ENCODE data around the gene FAM222B. TPM values are rescaled to one million over a fixed set of nuclear protein-coding genes. Genes with fewer than 3 reads are reported as not detected.
"Not testable (repeated sequence)": the region's sequence is repeated elsewhere in the genome, so short reads cannot be mapped to it uniquely, and the experiment has no call there.

Gene FAM222B
- total RNA-seq, 1 donor from 2014 or later = 21.0 TPM

GRCh38 chr17:28737770-28738679 is 104.6 kb downstream of the FAM222B start:
- no peak for TF ChIP-seq CTCF (IDR thresholded peaks at IDR 0.05)
- Mint-ChIP-seq H3K9me3 (ENCODE audit: low read depth) (no peaks in the 10 kb centered on the region), H3K4me1 (ENCODE audit: low read depth) (peaks cover 4% of the 10 kb centered on the region), H3K4me3 (ENCODE audit: unreplicated experiment) (no peak overlapping the region), H3K27me3 (ENCODE audit: low read depth) (no peaks in the 10 kb centered on the region), H3K27ac (ENCODE audit: unreplicated experiment) (no peak overlapping the region), H3K36me3 (ENCODE audit: low read depth) (no peaks in the 10 kb centered on the region)
- peak; percentile 88 for DNase-seq (ENCODE audit: low spot score)

- no peak for TF ChIP-seq CTCF (IDR thresholded peaks at IDR 0.05)
- Mint-ChIP-seq H3K4me3 (ENCODE audit: unreplicated experiment) (no peak overlapping the region), H3K27ac (ENCODE audit: unreplicated experiment) (no peak overlapping the region), H3K27me3 (ENCODE audit: low read depth) (no peaks in the 10 kb centered on the region), H3K36me3 (ENCODE audit: low read depth) (no peaks in the 10 kb centered on the region), H3K4me1 (ENCODE audit: low read depth) (no peaks in the 10 kb centered on the region), H3K9me3 (ENCODE audit: low read depth) (no peaks in the 10 kb centered on the region)
- DNase-seq (ENCODE audit: low spot score) = peak; percentile 81
These were observed 105.3 kb downstream of the FAM222B start for GRCh38 chr17:28737316-28737715.

GRCh38 chr17:28735913-28736769 is 106.4 kb downstream of the FAM222B start:
- H3K27ac Mint-ChIP-seq (ENCODE audit: unreplicated experiment); H3K36me3 Mint-ChIP-seq (ENCODE audit: low read depth); H3K4me3 Mint-ChIP-seq (ENCODE audit: unreplicated experiment); DNase-seq (ENCODE audit: low spot score); H3K9me3 Mint-ChIP-seq (ENCODE audit: low read depth); H3K4me1 Mint-ChIP-seq (ENCODE audit: low read depth); H3K27me3 Mint-ChIP-seq (ENCODE audit: low read depth): not testable (repeated sequence)

GRCh38 chr17:28735242-28735722 is 107.3 kb downstream of the FAM222B start:
- Mint-ChIP-seq H3K36me3 (ENCODE audit: low read depth) (no peaks in the 10 kb centered on the region), H3K27me3 (ENCODE audit: low read depth) (no peaks in the 10 kb centered on the region), H3K27ac (ENCODE audit: unreplicated experiment) (no peak overlapping the region), H3K4me3 (ENCODE audit: unreplicated experiment) (no peak overlapping the region), H3K4me1 (ENCODE audit: low read depth) (no peaks in the 10 kb centered on the region), H3K9me3 (ENCODE audit: low read depth) (no peaks in the 10 kb centered on the region)
- TF ChIP-seq CTCF (IDR thresholded peaks at IDR 0.05) = no peak
- DNase-seq (ENCODE audit: low spot score) = no peak

GRCh38 chr17:28734712-28735241 is 107.8 kb downstream of the FAM222B start:
- H3K9me3 Mint-ChIP-seq (ENCODE audit: low read depth) = no peaks in the 10 kb centered on the region
- H3K27ac Mint-ChIP-seq (ENCODE audit: unreplicated experiment) = no peak overlapping the region
- H3K4me3 Mint-ChIP-seq (ENCODE audit: unreplicated experiment) = no peak overlapping the region
- no peak for TF ChIP-seq CTCF (IDR thresholded peaks at IDR 0.05)
- H3K36me3 Mint-ChIP-seq (ENCODE audit: low read depth) = no peaks in the 10 kb centered on the region
- peak; percentile 53 for DNase-seq (ENCODE audit: low spot score)
- H3K4me1 Mint-ChIP-seq (ENCODE audit: low read depth) = no peaks in the 10 kb centered on the region
- H3K27me3 Mint-ChIP-seq (ENCODE audit: low read depth) = no peaks in the 10 kb centered on the region
